ENCODE data around the gene ERCC1. TPM values are rescaled to one million over a fixed set of nuclear protein-coding genes. Genes with fewer than 3 reads are reported as not detected.

Gene ERCC1
- total RNA-seq (10 to 100 TPM; 32.5 to 32.6 TPM), total RNA-seq (14.3 to 93.4 (median 50.4) reads per million in 172 experiments)
- 47.1 TPM for polyA plus RNA-seq (2013, experiment 1 of 2)
- polyA plus RNA-seq (2013, experiment 2 of 2) = 46.8 TPM

- intact Hi-C loops (cut with DNase I, micrococcal nuclease) = loop anchor here in 1 of 2 experiments (2.0 to 10.0 kb wide), 2 partner anchors 17 to 161 kb away; partner anchors contain the start of genes OPA3 and POLR1G
- peaks cover 12% of the 10 kb centered on the region for H3K36me3 ChIP-seq (ENCODE audit: insufficient read depth, low read length)
- no peaks in the 10 kb centered on the region for H3K9me3 ChIP-seq (ENCODE audit: control insufficient read depth in 1 of 2, insufficient read depth in 1 of 2, low read length in 2 of 2)
- peak within 1 kb of the TSS; percentile 90 for H3K4me3 ChIP-seq (ENCODE audit: low read length)
- TF ChIP-seq CTCF (IDR thresholded peaks at IDR 0.05) = no peak
- ATAC-seq (ENCODE audit: poor library complexity) (peak; percentile 58), DNase-seq (peak in 7 of 14 experiments; percentile 36 to 87 (median 48))
- Mint-ChIP-seq H3K4me3 (peak within 1 kb of the TSS; percentile 92), H3K36me3 (ENCODE audit: low read depth) (peaks cover 32% of the 10 kb centered on the region), H3K27me3 (peaks cover 9% of the 10 kb centered on the region), H3K27ac (peak within 1 kb of the TSS; percentile 80), H3K9me3 (no peaks in the 10 kb centered on the region), H3K4me1 (ENCODE audit: low read depth) (peaks cover 48% of the 10 kb centered on the region)
- H3K27me3 ChIP-seq (ENCODE audit: control insufficient read depth in 1 of 2, insufficient read depth in 2 of 2, low read length in 2 of 2) = peaks cover 4 to 5% of the 10 kb centered on the region in 2 experiments
- H3K4me1 ChIP-seq (ENCODE audit: insufficient read depth, low read length) = peaks cover 53% of the 10 kb centered on the region
- POLR2A ChIA-PET = interaction anchor here (1.0 kb wide), 2 partner anchors 18 to 55 kb away, joined by 3 read pairs; no protein-coding TSS in a partner anchor
- peak within 1 kb of the TSS; percentile 54 to 75 for H3K27ac ChIP-seq (ENCODE audit: low read depth in 1 of 2, low read length in 2 of 2)
- CTCF ChIA-PET = interaction anchor here (0.7 to 3.0 kb wide), 4 partner anchors 16 to 55 kb away, joined by 3 to 20 read pairs (median 8); no protein-coding TSS in a partner anchor
Observed at GRCh38 chr19:45423589-45424190, at the start of gene ERCC1. ERCC1 (minus strand) TSS chr19:45423917; CDS start chr19:45423374, 543 bp downstream.

GRCh38 chr19:45473367-45473681, 49.6 kb upstream of the ERCC1 start:
- CTCF ChIA-PET = interaction anchor here (9.5 kb wide), 1 partner anchor 35 kb away, joined by 365 read pairs; no protein-coding TSS in a partner anchor
- Mint-ChIP-seq H3K4me3 (peak overlapping the region; percentile 39), H3K9me3 (no peaks in the 10 kb centered on the region), H3K4me1 (ENCODE audit: low read depth) (peaks cover 46% of the 10 kb centered on the region), H3K27me3 (peaks cover 36% of the 10 kb centered on the region), H3K36me3 (ENCODE audit: low read depth) (peaks cover 24% of the 10 kb centered on the region), H3K27ac (peak overlapping the region; percentile 80)
- Histone ChIP-seq H3K4me1 (ENCODE audit: insufficient read depth, low read length) (peaks cover 56% of the 10 kb centered on the region), H3K27me3 (ENCODE audit: control insufficient read depth in 1 of 2, insufficient read depth in 2 of 2, low read length in 2 of 2) (peaks cover 4 to 6% of the 10 kb centered on the region in 2 experiments), H3K36me3 (ENCODE audit: insufficient read depth, low read length) (peaks cover 37% of the 10 kb centered on the region), H3K9me3 (ENCODE audit: control insufficient read depth in 1 of 2, insufficient read depth in 1 of 2, low read length in 2 of 2) (no peaks in the 10 kb centered on the region), H3K27ac (ENCODE audit: low read depth in 1 of 2, low read length in 2 of 2) (no peak overlapping the region), H3K4me3 (ENCODE audit: low read length) (no peak overlapping the region)
- ATAC-seq (ENCODE audit: poor library complexity) = no peak
- TF ChIP-seq CTCF (IDR thresholded peaks at IDR 0.05) = no peak
- DNase-seq = peak in 1 of 14 experiments; percentile 50
- intact Hi-C loops (cut with DNase I, micrococcal nuclease) = no loop called here
- POLR2A ChIA-PET = no interaction called here

- DNase-seq (peak in 3 of 14 experiments; percentile 54 to 75 (median 55)), ATAC-seq (ENCODE audit: poor library complexity) (no peak)
- H3K27ac Mint-ChIP-seq = peak overlapping the region; percentile 80
- no peak for TF ChIP-seq CTCF (IDR thresholded peaks at IDR 0.05)
- CTCF ChIA-PET = interaction anchor here (7.1 to 9.5 kb wide), 2 partner anchors 33 to 34 kb away, joined by 128 to 365 read pairs; no protein-coding TSS in a partner anchor
- H3K4me3 ChIP-seq (ENCODE audit: low read length) = no peak overlapping the region
- H3K4me1 ChIP-seq (ENCODE audit: insufficient read depth, low read length) = peaks cover 51% of the 10 kb centered on the region
- no peaks in the 10 kb centered on the region for H3K9me3 ChIP-seq (ENCODE audit: control insufficient read depth in 1 of 2, insufficient read depth in 1 of 2, low read length in 2 of 2)
- intact Hi-C loops (cut with DNase I, micrococcal nuclease) = no loop called here
- no peak overlapping the region for H3K27ac ChIP-seq (ENCODE audit: low read depth in 1 of 2, low read length in 2 of 2)
- POLR2A ChIA-PET = no interaction called here
- peaks cover 36% of the 10 kb centered on the region for H3K27me3 Mint-ChIP-seq
- peaks cover 37% of the 10 kb centered on the region for H3K36me3 ChIP-seq (ENCODE audit: insufficient read depth, low read length)
- peak overlapping the region; percentile 79 for H3K4me3 Mint-ChIP-seq
- no peaks in the 10 kb centered on the region for H3K9me3 Mint-ChIP-seq
- peaks cover 46% of the 10 kb centered on the region for H3K4me1 Mint-ChIP-seq (ENCODE audit: low read depth)
- H3K36me3 Mint-ChIP-seq (ENCODE audit: low read depth) = peaks cover 26% of the 10 kb centered on the region
- H3K27me3 ChIP-seq (ENCODE audit: control insufficient read depth in 1 of 2, insufficient read depth in 2 of 2, low read length in 2 of 2) = peaks cover 4 to 6% of the 10 kb centered on the region in 2 experiments
Observed at GRCh38 chr19:45472563-45473366, 49.0 kb upstream of the ERCC1 start.

Data from CD4-positive, alpha-beta T cell (primary cell).